Transverse colon (tissue), 3 donors: ENCODE data around the gene INPP5B.

Experiments
- CTCF ChIP-seq, 5 experiments: fragments of 200-600 bp in 3 of 5; fragments of 450-650 bp in 2 of 5; sonication (generic) in 3 of 5; IDR thresholded peaks; 1 replicate in 2 of 5; 2 replicates in 3 of 5; pipeline ENCODE4 v1.5.1; 2016 to 2017; ENCODE audit warnings: antibody characterized with exemption in 5 of 5, inconsistent platforms in 3 of 5, mild to moderate bottlenecking in 2 of 5, moderate library complexity in 1 of 5
- POLR2A ChIP-seq: fragments of 450-650 bp; IDR thresholded peaks from one replicate; pipeline ENCODE4 v1.6.1; 2016; ENCODE audit warnings: antibody characterized with exemption, mild to moderate bottlenecking, moderate library complexity

- TF ChIP-seq CTCF (IDR thresholded peaks at IDR 0.05) = no peak
- TF ChIP-seq POLR2A = no peak
Measured at GRCh38 chr1:37954316-37954971, 7.6 kb upstream of the INPP5B start.
